HepG2 (cell line): ENCODE measurements around the gene TRAPPC12. TPM values are rescaled to one million over a fixed set of nuclear protein-coding genes. Genes with fewer than 3 reads are reported as not detected.
A peak's percentile ranks its signal among the peaks of the same experiment; 100 is the strongest.

ENCODE experiments used
- CBX1 ChIP-seq: IDR thresholded peaks from one replicate; pipeline ENCODE4 v1.6.1; 2016; ENCODE audit warnings: antibody characterized with exemption, low read depth
- CENPX ChIP-seq: sonication (generic); formaldehyde crosslinking; IDR thresholded peaks from 2 replicates; pipeline ENCODE4 v1.9.0; 2021; ENCODE audit warnings: mild to moderate bottlenecking, missing genetic modification reagents, moderate library complexity
- EP300 ChIP-seq, 3 experiments: sonication (generic) in 1 of 3; formaldehyde crosslinking in 1 of 3; IDR thresholded peaks; 2 replicates each; pipeline versions ENCODE4 v1.5.1 to v1.6.1; 2011 to 2020; ENCODE audit warnings: low read depth in 2 of 3, low read length in 2 of 3, borderline replicate concordance in 1 of 3, improper control_type of control experiment in 1 of 3, mild to moderate bottlenecking in 1 of 3, missing genetic modification reagents in 1 of 3, moderate library complexity in 1 of 3
- KLF6 ChIP-seq: IDR thresholded peaks from 2 replicates; pipeline ENCODE4 v1.8.0; 2016; ENCODE audit warnings: missing biosample characterization, missing genetic modification reagents
- MTF1 ChIP-seq: sonication (generic); formaldehyde crosslinking; IDR thresholded peaks from 2 replicates; pipeline ENCODE4 v1.5.0; 2020; ENCODE audit warnings: missing genetic modification reagents
- NFE2L2 ChIP-seq: fragments of 150-350 bp; IDR thresholded peaks from 2 replicates; pipeline ENCODE4 v1.6.1; 2014; ENCODE audit warnings: low read length
- NR2F2 ChIP-seq: IDR thresholded peaks from 2 replicates; pipeline ENCODE4 v1.6.1; 2012; ENCODE audit warnings: low read depth, inconsistent platforms, borderline replicate concordance
- PLSCR1 ChIP-seq: sonication (generic); formaldehyde crosslinking; IDR thresholded peaks from 2 replicates; pipeline ENCODE4 v1.5.0; 2020; ENCODE audit warnings: missing genetic modification reagents, mild to moderate bottlenecking, borderline replicate concordance
- POGZ ChIP-seq: sonication (generic); formaldehyde crosslinking; IDR thresholded peaks from 2 replicates; pipeline ENCODE4 v1.4.0; 2020; ENCODE audit warnings: mild to moderate bottlenecking, missing genetic modification reagents
- PRMT3 ChIP-seq: sonication (generic); formaldehyde crosslinking; IDR thresholded peaks from 2 replicates; pipeline ENCODE4 v1.8.1; 2022; ENCODE audit warnings: low read depth, mild to moderate bottlenecking, moderate library complexity, missing genetic modification reagents, borderline replicate concordance
- RFX3 ChIP-seq: IDR thresholded peaks from 2 replicates; pipeline ENCODE4 v1.6.1; 2016; ENCODE audit warnings: missing biosample characterization, missing genetic modification reagents
- SAFB2 ChIP-seq: sonication (generic); formaldehyde crosslinking; IDR thresholded peaks from 2 replicates; pipeline ENCODE4 v1.5.1; 2020; ENCODE audit warnings: missing genetic modification reagents, low read depth, mild to moderate bottlenecking, borderline replicate concordance
- SIX1 ChIP-seq: sonication (generic); formaldehyde crosslinking; IDR thresholded peaks from 2 replicates; pipeline ENCODE4 v1.4.0; 2020; ENCODE audit warnings: missing genetic modification reagents, borderline replicate concordance
- SNRNP70 ChIP-seq: fragments of 200-400 bp; formaldehyde crosslinking; IDR thresholded peaks from 2 replicates; pipeline ENCODE4 v1.6.1; 2017; ENCODE audit warnings: mild to moderate bottlenecking, low read depth, low read length, moderate library complexity
- SOX6 ChIP-seq, 2 experiments: fragments of 450-650 bp in 1 of 2; sonication (generic) in 1 of 2; formaldehyde crosslinking in 1 of 2; IDR thresholded peaks; 2 replicates each; pipeline versions ENCODE4 v1.4.0 to v1.6.1; 2017 to 2020; ENCODE audit warnings: antibody characterized with exemption in 1 of 2, mild to moderate bottlenecking in 1 of 2, missing genetic modification reagents in 1 of 2
- TFDP1 ChIP-seq: IDR thresholded peaks from 2 replicates; pipeline ENCODE4 v1.6.1; 2016; ENCODE audit warnings: missing compliant biosample characterization, missing genetic modification reagents, borderline replicate concordance
- TOE1 ChIP-seq: sonication (generic); formaldehyde crosslinking; IDR thresholded peaks from 2 replicates; pipeline ENCODE4 v1.4.0; 2020; ENCODE audit warnings: mild to moderate bottlenecking, missing genetic modification reagents
- YEATS2 ChIP-seq: sonication (generic); formaldehyde crosslinking; IDR thresholded peaks from 2 replicates; pipeline ENCODE4 v1.4.0; 2020; ENCODE audit warnings: missing genetic modification reagents, borderline replicate concordance
- ZNF251 ChIP-seq: sonication (generic); formaldehyde crosslinking; IDR thresholded peaks from 2 replicates; pipeline ENCODE4 v1.9.0; 2021; ENCODE audit warnings: mild to moderate bottlenecking, missing genetic modification reagents
- ZNF260 ChIP-seq: sonication (generic); formaldehyde crosslinking; IDR thresholded peaks from 2 replicates; pipeline ENCODE4 v1.4.0; 2020; ENCODE audit warnings: missing genetic modification reagents, low read depth, mild to moderate bottlenecking, borderline replicate concordance
- ZNF33A ChIP-seq: sonication (generic); formaldehyde crosslinking; IDR thresholded peaks from 2 replicates; pipeline ENCODE4 v1.5.1; 2020; ENCODE audit warnings: missing genetic modification reagents, mild to moderate bottlenecking, moderate library complexity, borderline replicate concordance
- ZNF354B ChIP-seq: sonication (generic); formaldehyde crosslinking; IDR thresholded peaks from 2 replicates; pipeline ENCODE4 v1.8.0; 2022; ENCODE audit warnings: mild to moderate bottlenecking, missing genetic modification reagents
- ZSCAN21 ChIP-seq: sonication (generic); formaldehyde crosslinking; IDR thresholded peaks from 2 replicates; pipeline ENCODE4 v1.8.0; 2022; ENCODE audit warnings: mild to moderate bottlenecking, missing genetic modification reagents, moderate library complexity, borderline replicate concordance
- polyA plus RNA-seq, 8 experiments: library from polyadenylated mRNA; depleted of rRNA in 3 of 8; stranded (reverse) in 7 of 8; unstranded in 1 of 8; fragments of >200 nt; fragmentation: Illumina TruSeq in 4 of 8; extraction: Trizol in 4 of 8; gene quantifications; 2 replicates each; pipeline versions ENCODE4 v1.2.1 to v1.2.3, GENCODE V29; 2011 to 2016; ENCODE audit warnings: low read depth in 4 of 8, missing spikeins in 1 of 8, mixed read lengths in 1 of 8; ENCODE audit not compliant: insufficient read depth in 1 of 8
- total RNA-seq, 5 experiments: library from RNA; depleted of rRNA; stranded (reverse); fragments of >200 nt; fragmentation: Illumina TruSeq; extraction: Trizol; gene quantifications; 2 replicates each; pipeline ENCODE4 v1.2.3, GENCODE V29; 2016; ENCODE audit warnings: low read depth in 1 of 5
- TF ChIP-seq, protein P1 (sequence below): sonication (generic); formaldehyde crosslinking; IDR thresholded peaks from 2 replicates; pipeline ENCODE4 v1.5.0; 2020; ENCODE audit warnings: mild to moderate bottlenecking, missing genetic modification reagents, moderate library complexity
- TF ChIP-seq, protein P2 (sequence below): sonication (generic); formaldehyde crosslinking; IDR thresholded peaks from 2 replicates; pipeline ENCODE4 v1.8.1; 2023; ENCODE audit warnings: mild to moderate bottlenecking, missing genetic modification reagents, borderline replicate concordance

The TRAPPC12 gene
- total and polyA plus RNA-seq, 2 of the 13 experiments (the other 11 are each of a cell fraction or from before 2014, with no cell fraction given), result 46.4 to 97.7 TPM

DNA sequence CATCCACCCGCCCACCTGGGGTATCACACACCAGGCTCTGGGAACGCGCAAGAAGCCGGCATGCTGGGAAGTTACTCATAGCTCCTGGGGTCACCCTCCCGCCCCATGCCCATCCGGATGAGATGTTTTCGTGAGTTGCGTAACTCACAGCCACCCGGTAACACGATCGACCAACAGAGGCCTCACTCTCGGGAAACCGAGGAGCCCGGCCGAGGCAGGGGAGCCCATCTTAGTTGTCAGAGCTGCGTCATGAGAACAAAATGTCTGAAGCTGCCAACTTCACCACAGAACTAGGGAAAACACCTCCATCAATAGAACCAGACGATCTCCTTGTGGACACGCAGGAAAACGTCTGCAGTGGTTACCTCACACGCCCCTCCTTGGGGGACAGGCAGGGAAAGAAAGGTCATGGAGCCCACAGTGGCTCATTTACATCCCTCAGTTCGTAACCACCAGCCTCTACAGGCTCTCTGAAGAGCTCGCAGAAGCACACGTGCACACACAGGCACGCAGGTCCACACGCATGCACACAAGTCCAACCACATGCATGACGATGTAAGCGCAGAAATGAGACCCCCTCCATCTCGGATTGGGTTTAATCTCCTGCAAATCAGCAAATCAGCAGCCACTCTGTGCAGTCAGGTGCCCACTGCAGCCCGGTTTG is 113.6 kb downstream of the TRAPPC12 start (continued):
- TF ChIP-seq EP300 (IDR thresholded peaks at IDR 0.05; ENCODE audit: low read depth in 2 of 2, low read length in 2 of 2) (peak in 1 of 2 experiments; percentile 46; a peak in 1 of 4 replicates), EP300 (CRISPR knock-in tag; IDR thresholded peaks at IDR 0.05; ENCODE audit: borderline replicate concordance) (no peak), NR2F2 (peak; percentile 41; the same call in 1 of the 2 replicates), SOX6 (IDR thresholded peaks at IDR 0.05) (no peak), SOX6 (CRISPR knock-in tag; IDR thresholded peaks at IDR 0.05) (peak; percentile 72), PLSCR1 (CRISPR knock-in tag) (no peak), NFE2L2 (no peak), TFDP1 (no peak), ZNF354B (CRISPR knock-in tag) (no peak), ZSCAN21 (CRISPR knock-in tag) (peak; percentile 62; the same call in 1 of the 2 replicates), SIX1 (peak; percentile 76), ZNF33A (CRISPR knock-in tag) (no peak; the same call in 1 of the 2 replicates), ZNF251 (no peak), SAFB2 (CRISPR knock-in tag) (0 out of 2 replicates have a peak, but pooled peaks have one; percentile 40), YEATS2 (CRISPR knock-in tag) (no peak; the same call in 1 of the 2 replicates), TOE1 (no peak), CBX1 (no peak), SNRNP70 (no peak), ZNF260 (CRISPR knock-in tag) (no peak), RFX3 (CRISPR knock-in tag) (no peak), KLF6 (CRISPR knock-in tag) (no peak), PRMT3 (no peak), CENPX (CRISPR knock-in tag) (no peak), POGZ (0 out of 2 replicates have a peak, but pooled peaks have one; percentile 48), MTF1 (CRISPR knock-in tag) (no peak)
- TF ChIP-seq, protein P1, sequence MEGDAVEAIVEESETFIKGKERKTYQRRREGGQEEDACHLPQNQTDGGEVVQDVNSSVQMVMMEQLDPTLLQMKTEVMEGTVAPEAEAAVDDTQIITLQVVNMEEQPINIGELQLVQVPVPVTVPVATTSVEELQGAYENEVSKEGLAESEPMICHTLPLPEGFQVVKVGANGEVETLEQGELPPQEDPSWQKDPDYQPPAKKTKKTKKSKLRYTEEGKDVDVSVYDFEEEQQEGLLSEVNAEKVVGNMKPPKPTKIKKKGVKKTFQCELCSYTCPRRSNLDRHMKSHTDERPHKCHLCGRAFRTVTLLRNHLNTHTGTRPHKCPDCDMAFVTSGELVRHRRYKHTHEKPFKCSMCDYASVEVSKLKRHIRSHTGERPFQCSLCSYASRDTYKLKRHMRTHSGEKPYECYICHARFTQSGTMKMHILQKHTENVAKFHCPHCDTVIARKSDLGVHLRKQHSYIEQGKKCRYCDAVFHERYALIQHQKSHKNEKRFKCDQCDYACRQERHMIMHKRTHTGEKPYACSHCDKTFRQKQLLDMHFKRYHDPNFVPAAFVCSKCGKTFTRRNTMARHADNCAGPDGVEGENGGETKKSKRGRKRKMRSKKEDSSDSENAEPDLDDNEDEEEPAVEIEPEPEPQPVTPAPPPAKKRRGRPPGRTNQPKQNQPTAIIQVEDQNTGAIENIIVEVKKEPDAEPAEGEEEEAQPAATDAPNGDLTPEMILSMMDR (CRISPR knock-in tag), result peak; percentile 59
- TF ChIP-seq, protein P2, sequence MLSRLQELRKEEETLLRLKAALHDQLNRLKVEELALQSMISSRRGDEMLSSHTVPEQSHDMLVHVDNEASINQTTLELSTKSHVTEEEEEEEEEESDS (CRISPR knock-in tag), result no peak; the same call in 1 of the 2 replicates
